ENCODE data around the gene MMP11.

The MMP11 gene

DNA sequence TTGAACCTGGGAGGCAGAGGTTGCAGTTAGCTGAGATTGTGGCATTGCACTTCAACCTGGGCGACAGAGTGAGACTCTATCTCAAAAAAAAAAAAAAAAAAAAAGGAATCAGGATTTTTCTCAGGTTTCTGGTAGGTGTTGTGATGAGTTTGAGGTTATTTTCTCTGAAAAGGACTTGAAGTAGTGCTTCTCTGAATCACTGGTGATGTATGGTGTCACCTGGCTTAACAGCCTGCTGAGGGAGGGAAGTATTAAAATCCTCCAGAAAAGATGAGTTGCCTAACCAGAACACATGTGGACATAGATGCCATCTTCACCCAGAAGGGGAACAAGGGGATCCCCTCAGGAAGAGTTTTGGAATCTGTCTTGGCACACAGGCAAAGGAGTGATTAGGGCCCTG, 34.2 kb downstream of the MMP11 start:
- H3K4me3 ChIP-seq (ENCODE audit: low read depth, low read length), result no peak overlapping the region
- no peaks in the 10 kb centered on the region for H3K9me3 ChIP-seq (ENCODE audit: control insufficient read depth, insufficient read depth, low read depth, low read length)
- H3K27ac ChIP-seq (ENCODE audit: low read depth, low read length), result no peak overlapping the region
- H3K4me1 ChIP-seq (ENCODE audit: control insufficient read depth, insufficient read depth, low read length), result no peaks in the 10 kb centered on the region
- no peak overlapping the region for H3K9ac ChIP-seq (ENCODE audit: low read length)
- H3K27me3 ChIP-seq (ENCODE audit: control insufficient read depth, insufficient read depth, low read length), result no peaks in the 10 kb centered on the region
- peaks cover 64% of the 10 kb centered on the region for H3K36me3 ChIP-seq (ENCODE audit: control insufficient read depth, insufficient read depth, low read length)

DNA sequence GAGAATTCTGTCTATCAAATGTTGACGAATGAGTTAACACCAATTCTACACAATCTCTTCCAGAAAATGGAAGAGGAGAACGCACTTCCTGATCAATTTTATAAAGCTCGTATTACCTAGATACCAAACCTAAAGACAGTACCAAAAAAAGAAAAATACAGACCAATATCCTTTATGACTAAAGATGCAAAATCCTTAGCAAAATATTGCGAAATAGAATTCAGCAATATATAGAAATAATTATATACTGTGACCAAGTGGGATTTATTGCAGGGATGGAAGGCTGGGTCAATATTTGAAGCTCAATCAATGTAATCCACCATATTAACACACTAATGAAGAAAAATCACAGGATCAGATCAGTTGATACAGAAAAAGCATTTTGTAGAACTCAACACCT, 39.7 kb downstream of the MMP11 start:
- Histone ChIP-seq H3K4me3 (ENCODE audit: low read depth, low read length) (no peak overlapping the region), H3K27ac (ENCODE audit: low read depth, low read length) (no peak overlapping the region), H3K9ac (ENCODE audit: low read length) (no peak overlapping the region), H3K9me3 (ENCODE audit: control insufficient read depth, insufficient read depth, low read depth, low read length) (no peaks in the 10 kb centered on the region), H3K36me3 (ENCODE audit: control insufficient read depth, insufficient read depth, low read length) (peaks cover 56% of the 10 kb centered on the region), H3K4me1 (ENCODE audit: control insufficient read depth, insufficient read depth, low read length) (no peaks in the 10 kb centered on the region), H3K27me3 (ENCODE audit: control insufficient read depth, insufficient read depth, low read length) (no peaks in the 10 kb centered on the region)

GRCh38 chr22:23815541-23816155, 43.0 kb downstream of the MMP11 start:
- Histone ChIP-seq H3K36me3 (ENCODE audit: control insufficient read depth, insufficient read depth, low read length) (peaks cover 83% of the 10 kb centered on the region), H3K4me3 (ENCODE audit: low read depth, low read length) (no peak overlapping the region), H3K4me1 (ENCODE audit: control insufficient read depth, insufficient read depth, low read length) (no peaks in the 10 kb centered on the region), H3K27ac (ENCODE audit: low read depth, low read length) (no peak overlapping the region), H3K9ac (ENCODE audit: low read length) (no peak overlapping the region), H3K9me3 (ENCODE audit: control insufficient read depth, insufficient read depth, low read depth, low read length) (no peaks in the 10 kb centered on the region), H3K27me3 (ENCODE audit: control insufficient read depth, insufficient read depth, low read length) (no peaks in the 10 kb centered on the region)

- Histone ChIP-seq H3K4me1 (ENCODE audit: control insufficient read depth, insufficient read depth, low read length) (no peaks in the 10 kb centered on the region), H3K9me3 (ENCODE audit: control insufficient read depth, insufficient read depth, low read depth, low read length) (no peaks in the 10 kb centered on the region), H3K4me3 (ENCODE audit: low read depth, low read length) (no peak overlapping the region), H3K36me3 (ENCODE audit: control insufficient read depth, insufficient read depth, low read length) (peaks cover 84% of the 10 kb centered on the region), H3K27ac (ENCODE audit: low read depth, low read length) (no peak overlapping the region), H3K27me3 (ENCODE audit: control insufficient read depth, insufficient read depth, low read length) (no peaks in the 10 kb centered on the region), H3K9ac (ENCODE audit: low read length) (no peak overlapping the region)
Observed at GRCh38 chr22:23816156-23816976, 43.7 kb downstream of the MMP11 start.

- no peaks in the 10 kb centered on the region for H3K27me3 ChIP-seq (ENCODE audit: control insufficient read depth, insufficient read depth, low read length)
- H3K27ac ChIP-seq (ENCODE audit: low read depth, low read length), result no peak overlapping the region
- H3K4me1 ChIP-seq (ENCODE audit: control insufficient read depth, insufficient read depth, low read length), result no peaks in the 10 kb centered on the region
- no peak overlapping the region for H3K4me3 ChIP-seq (ENCODE audit: low read depth, low read length)
- H3K9ac ChIP-seq (ENCODE audit: low read length), result no peak overlapping the region
- peaks cover 85% of the 10 kb centered on the region for H3K36me3 ChIP-seq (ENCODE audit: control insufficient read depth, insufficient read depth, low read length)
- H3K9me3 ChIP-seq (ENCODE audit: control insufficient read depth, insufficient read depth, low read depth, low read length), result no peaks in the 10 kb centered on the region
Observed at GRCh38 chr22:23817146-23817545, 44.5 kb downstream of the MMP11 start.

DNA sequence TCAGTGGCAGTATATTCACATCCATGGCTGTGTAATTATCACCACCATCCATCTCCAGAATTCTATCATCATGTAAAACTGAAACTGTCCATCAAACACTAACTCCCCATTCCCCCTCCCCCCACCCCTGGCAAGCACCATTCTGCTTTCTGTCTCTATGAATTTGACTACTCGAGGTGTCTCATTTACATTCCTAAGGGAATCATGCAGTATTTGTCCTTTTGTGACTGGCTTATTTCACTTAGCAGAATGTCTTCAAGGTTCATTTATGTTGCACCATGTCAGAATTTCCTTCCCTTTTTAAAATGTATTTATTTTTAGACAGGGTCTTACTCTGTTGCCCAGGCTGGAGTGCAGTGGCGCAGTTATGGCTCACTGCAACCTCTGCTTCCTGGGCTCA, 45.9 kb downstream of the MMP11 start:
- Histone ChIP-seq H3K4me1 (ENCODE audit: control insufficient read depth, insufficient read depth, low read length) (no peaks in the 10 kb centered on the region), H3K4me3 (ENCODE audit: low read depth, low read length) (no peak overlapping the region), H3K36me3 (ENCODE audit: control insufficient read depth, insufficient read depth, low read length) (peaks cover 88% of the 10 kb centered on the region), H3K27me3 (ENCODE audit: control insufficient read depth, insufficient read depth, low read length) (no peaks in the 10 kb centered on the region), H3K27ac (ENCODE audit: low read depth, low read length) (no peak overlapping the region), H3K9ac (ENCODE audit: low read length) (no peak overlapping the region), H3K9me3 (ENCODE audit: control insufficient read depth, insufficient read depth, low read depth, low read length) (no peaks in the 10 kb centered on the region)

- H3K27ac ChIP-seq (ENCODE audit: low read depth, low read length), result peak overlapping the region; percentile 33; the same call in 1 of the 2 replicates
- no peaks in the 10 kb centered on the region; the same call in 1 of the 2 replicates for H3K4me1 ChIP-seq (ENCODE audit: control insufficient read depth, insufficient read depth, low read length)
- H3K27me3 ChIP-seq (ENCODE audit: control insufficient read depth, insufficient read depth, low read length), result no peaks in the 10 kb centered on the region
- H3K9me3 ChIP-seq (ENCODE audit: control insufficient read depth, insufficient read depth, low read depth, low read length), result no peaks in the 10 kb centered on the region
- H3K4me3 ChIP-seq (ENCODE audit: low read depth, low read length), result no peak overlapping the region
- peaks cover 96% of the 10 kb centered on the region for H3K36me3 ChIP-seq (ENCODE audit: control insufficient read depth, insufficient read depth, low read length)
- H3K9ac ChIP-seq (ENCODE audit: low read length), result no peak overlapping the region
Observed at GRCh38 chr22:23820748-23821211, 48.1 kb downstream of the MMP11 start.

GRCh38 chr22:23822101-23822671, 49.5 kb downstream of the MMP11 start:
- Histone ChIP-seq H3K27me3 (ENCODE audit: control insufficient read depth, insufficient read depth, low read length) (no peaks in the 10 kb centered on the region), H3K9ac (ENCODE audit: low read length) (no peak overlapping the region), H3K4me1 (ENCODE audit: control insufficient read depth, insufficient read depth, low read length) (peaks cover 8% of the 10 kb centered on the region; the same call in 1 of the 2 replicates), H3K36me3 (ENCODE audit: control insufficient read depth, insufficient read depth, low read length) (peaks cover 96% of the 10 kb centered on the region), H3K4me3 (ENCODE audit: low read depth, low read length) (no peak overlapping the region), H3K9me3 (ENCODE audit: control insufficient read depth, insufficient read depth, low read depth, low read length) (no peaks in the 10 kb centered on the region), H3K27ac (ENCODE audit: low read depth, low read length) (no peak overlapping the region)

- no peak overlapping the region for H3K27ac ChIP-seq (ENCODE audit: low read depth, low read length)
Observed at GRCh38 chr22:23823331-23823791, 50.7 kb downstream of the MMP11 start.

DNA sequence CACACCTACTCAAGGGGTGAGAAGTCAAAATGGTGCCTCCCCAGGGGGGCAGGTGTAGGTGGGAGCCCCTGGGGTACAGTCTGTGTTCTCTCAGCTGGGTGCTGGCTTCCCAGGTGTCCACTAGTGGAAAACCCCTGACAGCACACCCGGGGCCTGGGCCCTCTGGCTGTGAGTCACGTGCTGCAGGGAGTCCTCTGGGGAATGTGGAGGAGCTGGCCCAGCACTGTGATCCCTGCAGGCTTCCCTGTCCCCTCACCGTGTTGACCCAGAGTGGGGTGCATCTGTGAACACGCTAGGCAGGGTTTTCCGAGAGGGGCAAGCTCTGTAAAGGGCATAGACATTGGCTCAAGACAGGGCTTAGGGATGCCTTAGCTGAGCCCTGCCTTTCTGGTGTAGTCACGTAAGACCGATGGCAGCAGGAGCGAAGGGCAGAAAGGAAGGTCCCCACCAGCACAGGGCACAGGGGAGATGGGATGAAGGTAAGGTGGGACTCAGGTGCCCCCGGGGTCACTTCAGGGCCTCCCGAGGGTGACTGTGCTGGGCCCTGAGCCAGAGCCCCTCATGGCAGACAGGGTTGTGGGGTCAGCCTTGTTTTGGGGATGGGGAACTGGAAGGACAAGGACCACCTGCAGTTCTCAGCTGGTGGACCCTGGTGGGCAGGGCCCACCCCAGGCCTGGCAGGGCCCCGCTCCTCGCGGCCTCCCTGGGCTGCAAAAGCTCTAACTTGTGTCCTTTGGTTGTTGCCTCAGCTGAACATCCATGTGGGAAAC, 52.0 kb downstream of the MMP11 start:
- Histone ChIP-seq H3K36me3 (ENCODE audit: control insufficient read depth, insufficient read depth, low read length) (peaks cover 93% of the 10 kb centered on the region), H3K4me1 (ENCODE audit: control insufficient read depth, insufficient read depth, low read length) (peaks cover 9% of the 10 kb centered on the region; the same call in 1 of the 2 replicates), H3K27ac (ENCODE audit: low read depth, low read length) (no peak overlapping the region), H3K9me3 (ENCODE audit: control insufficient read depth, insufficient read depth, low read depth, low read length) (no peaks in the 10 kb centered on the region), H3K4me3 (ENCODE audit: low read depth, low read length) (no peak overlapping the region), H3K27me3 (ENCODE audit: control insufficient read depth, insufficient read depth, low read length) (no peaks in the 10 kb centered on the region), H3K9ac (ENCODE audit: low read length) (no peak overlapping the region)

More at GRCh38 chr22:23823331-23823791, 50.7 kb downstream of the MMP11 start:
- Histone ChIP-seq H3K36me3 (ENCODE audit: control insufficient read depth, insufficient read depth, low read length) (peaks cover 93% of the 10 kb centered on the region), H3K27me3 (ENCODE audit: control insufficient read depth, insufficient read depth, low read length) (no peaks in the 10 kb centered on the region), H3K4me3 (ENCODE audit: low read depth, low read length) (no peak overlapping the region), H3K9ac (ENCODE audit: low read length) (no peak overlapping the region), H3K4me1 (ENCODE audit: control insufficient read depth, insufficient read depth, low read length) (peaks cover 9% of the 10 kb centered on the region; the same call in 1 of the 2 replicates), H3K9me3 (ENCODE audit: control insufficient read depth, insufficient read depth, low read depth, low read length) (no peaks in the 10 kb centered on the region)
